HepG2 (cell line): ENCODE data around the gene GALNT18.

Source experiments
- CTCF ChIP-seq: sonication (generic); formaldehyde crosslinking; IDR thresholded peaks from 2 replicates; pipeline ENCODE4 v1.5.0; 2020; ENCODE audit warnings: mild to moderate bottlenecking, missing genetic modification reagents, moderate library complexity
- ESRRA ChIP-seq: sonication (generic); formaldehyde crosslinking; IDR thresholded peaks from 2 replicates; pipeline ENCODE4 v1.5.1; 2020; ENCODE audit warnings: mild to moderate bottlenecking, low read depth, missing genetic modification reagents
- EZH2 ChIP-seq: conservative IDR thresholded peaks from 2 replicates; pipeline ENCODE4 v1.6.1; 2012; ENCODE audit warnings: mild to moderate bottlenecking, low read depth, low read length, moderate library complexity
- LCORL ChIP-seq, 2 experiments: fragments of 450-650 bp in 1 of 2; sonication (generic) in 1 of 2; formaldehyde crosslinking in 1 of 2; IDR thresholded peaks; 2 replicates each; pipeline versions ENCODE4 v1.5.0 to v1.6.1; 2017 to 2020; ENCODE audit warnings: antibody characterized with exemption in 1 of 2, missing genetic modification reagents in 1 of 2
- MYC ChIP-seq: sonication (generic); formaldehyde crosslinking; IDR thresholded peaks from 2 replicates; pipeline ENCODE4 v1.9.0; 2021; ENCODE audit warnings: missing genetic modification reagents, borderline replicate concordance
- ZKSCAN1 ChIP-seq: fragments of 150-350 bp; IDR thresholded peaks from 2 replicates; pipeline ENCODE4 v1.6.1; 2014; ENCODE audit warnings: low read length
- ZNF574 ChIP-seq: sonication (generic); formaldehyde crosslinking; IDR thresholded peaks from 2 replicates; pipeline ENCODE4 v1.4.0; 2020; ENCODE audit warnings: missing genetic modification reagents
- ZNF597 ChIP-seq: sonication (generic); formaldehyde crosslinking; IDR thresholded peaks from 2 replicates; pipeline ENCODE4 v1.5.0; 2020; ENCODE audit warnings: missing genetic modification reagents
- TF ChIP-seq, protein P1 (sequence below): sonication (generic); formaldehyde crosslinking; IDR thresholded peaks from 2 replicates; pipeline ENCODE4 v1.4.0; 2020; ENCODE audit warnings: mild to moderate bottlenecking, low read depth, missing genetic modification reagents
- TF ChIP-seq, protein P2 (sequence below): sonication (generic); formaldehyde crosslinking; IDR thresholded peaks from 2 replicates; pipeline ENCODE4 v1.5.1; 2020; ENCODE audit warnings: missing genetic modification reagents, mild to moderate bottlenecking, borderline replicate concordance
- TF ChIP-seq, protein P3 (sequence below): IDR thresholded peaks from 2 replicates; pipeline ENCODE4 v1.6.1; 2012; ENCODE audit warnings: low read depth, low read length, improper control_type of control experiment
- TF ChIP-seq, protein P4 (sequence below): sonication (generic); formaldehyde crosslinking; IDR thresholded peaks from 2 replicates; pipeline ENCODE4 v1.8.0; 2022; ENCODE audit warnings: missing genetic modification reagents, mild to moderate bottlenecking, borderline replicate concordance
- TF ChIP-seq, protein P5 (sequence below): sonication (generic); formaldehyde crosslinking; IDR thresholded peaks from 2 replicates; pipeline ENCODE4 v1.8.0; 2022; ENCODE audit warnings: mild to moderate bottlenecking, missing genetic modification reagents

DNA sequence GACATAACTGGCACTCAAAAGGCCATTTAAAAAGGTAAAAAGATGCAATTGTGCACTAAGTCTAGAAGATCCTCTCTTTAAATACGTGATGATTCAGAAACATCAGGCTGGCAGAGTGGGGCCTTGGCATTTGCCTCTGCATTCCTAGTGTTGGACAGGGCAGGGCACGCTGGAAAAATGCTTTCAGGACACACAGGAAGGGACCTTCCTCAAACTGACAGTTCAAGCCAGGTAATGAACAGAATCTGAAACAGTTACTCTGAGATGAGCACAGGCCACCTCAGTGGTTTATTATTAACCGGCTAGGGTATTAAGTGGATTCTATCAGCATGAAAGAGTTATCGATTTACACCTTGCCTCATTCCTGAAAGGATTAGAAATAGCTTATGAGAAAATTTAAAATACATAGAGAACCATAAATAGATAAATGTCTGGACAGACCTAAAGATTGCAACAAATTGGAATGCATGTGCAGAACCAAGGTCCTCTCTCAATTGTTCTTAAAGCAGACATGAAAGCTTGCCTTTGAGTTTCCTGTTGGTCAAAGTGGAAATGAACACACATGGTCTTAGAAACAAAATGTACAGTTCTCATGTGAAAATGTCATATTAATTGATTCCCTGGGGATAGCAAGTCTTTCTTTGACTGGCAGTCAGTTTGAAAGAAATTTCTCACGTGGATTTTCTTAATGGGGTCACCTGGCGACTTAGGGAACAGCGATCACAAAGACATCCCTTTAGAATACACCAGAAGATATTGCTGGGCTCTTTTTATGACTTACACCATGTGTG is 247.3 kb downstream of the GALNT18 start:
- TF ChIP-seq MYC (CRISPR knock-in tag) (no peak), EZH2 (no peak), ZNF597 (CRISPR knock-in tag) (no peak), ZKSCAN1 (no peak), LCORL (IDR thresholded peaks at IDR 0.05) (no peak), LCORL (CRISPR knock-in tag; IDR thresholded peaks at IDR 0.05) (no peak), ESRRA (CRISPR knock-in tag) (no peak), ZNF574 (CRISPR knock-in tag) (no peak), CTCF (no peak)
- TF ChIP-seq, protein P1, sequence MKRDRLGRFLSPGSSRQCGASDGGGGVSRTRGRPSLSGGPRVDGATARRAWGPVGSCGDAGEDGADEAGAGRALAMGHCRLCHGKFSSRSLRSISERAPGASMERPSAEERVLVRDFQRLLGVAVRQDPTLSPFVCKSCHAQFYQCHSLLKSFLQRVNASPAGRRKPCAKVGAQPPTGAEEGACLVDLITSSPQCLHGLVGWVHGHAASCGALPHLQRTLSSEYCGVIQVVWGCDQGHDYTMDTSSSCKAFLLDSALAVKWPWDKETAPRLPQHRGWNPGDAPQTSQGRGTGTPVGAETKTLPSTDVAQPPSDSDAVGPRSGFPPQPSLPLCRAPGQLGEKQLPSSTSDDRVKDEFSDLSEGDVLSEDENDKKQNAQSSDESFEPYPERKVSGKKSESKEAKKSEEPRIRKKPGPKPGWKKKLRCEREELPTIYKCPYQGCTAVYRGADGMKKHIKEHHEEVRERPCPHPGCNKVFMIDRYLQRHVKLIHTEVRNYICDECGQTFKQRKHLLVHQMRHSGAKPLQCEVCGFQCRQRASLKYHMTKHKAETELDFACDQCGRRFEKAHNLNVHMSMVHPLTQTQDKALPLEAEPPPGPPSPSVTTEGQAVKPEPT (CRISPR knock-in tag): no peak
- TF ChIP-seq, protein P2, sequence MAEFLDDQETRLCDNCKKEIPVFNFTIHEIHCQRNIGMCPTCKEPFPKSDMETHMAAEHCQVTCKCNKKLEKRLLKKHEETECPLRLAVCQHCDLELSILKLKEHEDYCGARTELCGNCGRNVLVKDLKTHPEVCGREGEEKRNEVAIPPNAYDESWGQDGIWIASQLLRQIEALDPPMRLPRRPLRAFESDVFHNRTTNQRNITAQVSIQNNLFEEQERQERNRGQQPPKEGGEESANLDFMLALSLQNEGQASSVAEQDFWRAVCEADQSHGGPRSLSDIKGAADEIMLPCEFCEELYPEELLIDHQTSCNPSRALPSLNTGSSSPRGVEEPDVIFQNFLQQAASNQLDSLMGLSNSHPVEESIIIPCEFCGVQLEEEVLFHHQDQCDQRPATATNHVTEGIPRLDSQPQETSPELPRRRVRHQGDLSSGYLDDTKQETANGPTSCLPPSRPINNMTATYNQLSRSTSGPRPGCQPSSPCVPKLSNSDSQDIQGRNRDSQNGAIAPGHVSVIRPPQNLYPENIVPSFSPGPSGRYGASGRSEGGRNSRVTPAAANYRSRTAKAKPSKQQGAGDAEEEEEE (CRISPR knock-in tag): no peak
- TF ChIP-seq, protein P3, sequence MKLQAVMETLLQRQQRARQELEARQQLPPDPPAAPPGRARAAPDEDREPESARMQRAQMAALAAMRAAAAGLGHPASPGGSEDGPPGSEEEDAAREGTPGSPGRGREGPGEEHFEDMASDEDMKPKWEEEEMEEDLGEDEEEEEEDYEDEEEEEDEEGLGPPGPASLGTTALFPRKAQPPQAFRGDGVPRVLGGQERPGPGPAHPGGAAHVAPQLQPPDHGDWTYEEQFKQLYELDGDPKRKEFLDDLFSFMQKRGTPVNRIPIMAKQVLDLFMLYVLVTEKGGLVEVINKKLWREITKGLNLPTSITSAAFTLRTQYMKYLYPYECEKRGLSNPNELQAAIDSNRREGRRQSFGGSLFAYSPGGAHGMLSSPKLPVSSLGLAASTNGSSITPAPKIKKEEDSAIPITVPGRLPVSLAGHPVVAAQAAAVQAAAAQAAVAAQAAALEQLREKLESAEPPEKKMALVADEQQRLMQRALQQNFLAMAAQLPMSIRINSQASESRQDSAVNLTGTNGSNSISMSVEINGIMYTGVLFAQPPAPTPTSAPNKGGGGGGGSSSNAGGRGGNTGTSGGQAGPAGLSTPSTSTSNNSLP: no peak
- TF ChIP-seq, protein P4, sequence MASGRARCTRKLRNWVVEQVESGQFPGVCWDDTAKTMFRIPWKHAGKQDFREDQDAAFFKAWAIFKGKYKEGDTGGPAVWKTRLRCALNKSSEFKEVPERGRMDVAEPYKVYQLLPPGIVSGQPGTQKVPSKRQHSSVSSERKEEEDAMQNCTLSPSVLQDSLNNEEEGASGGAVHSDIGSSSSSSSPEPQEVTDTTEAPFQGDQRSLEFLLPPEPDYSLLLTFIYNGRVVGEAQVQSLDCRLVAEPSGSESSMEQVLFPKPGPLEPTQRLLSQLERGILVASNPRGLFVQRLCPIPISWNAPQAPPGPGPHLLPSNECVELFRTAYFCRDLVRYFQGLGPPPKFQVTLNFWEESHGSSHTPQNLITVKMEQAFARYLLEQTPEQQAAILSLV: no peak
- TF ChIP-seq, protein P5, sequence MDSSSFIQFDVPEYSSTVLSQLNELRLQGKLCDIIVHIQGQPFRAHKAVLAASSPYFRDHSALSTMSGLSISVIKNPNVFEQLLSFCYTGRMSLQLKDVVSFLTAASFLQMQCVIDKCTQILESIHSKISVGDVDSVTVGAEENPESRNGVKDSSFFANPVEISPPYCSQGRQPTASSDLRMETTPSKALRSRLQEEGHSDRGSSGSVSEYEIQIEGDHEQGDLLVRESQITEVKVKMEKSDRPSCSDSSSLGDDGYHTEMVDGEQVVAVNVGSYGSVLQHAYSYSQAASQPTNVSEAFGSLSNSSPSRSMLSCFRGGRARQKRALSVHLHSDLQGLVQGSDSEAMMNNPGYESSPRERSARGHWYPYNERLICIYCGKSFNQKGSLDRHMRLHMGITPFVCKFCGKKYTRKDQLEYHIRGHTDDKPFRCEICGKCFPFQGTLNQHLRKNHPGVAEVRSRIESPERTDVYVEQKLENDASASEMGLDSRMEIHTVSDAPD (CRISPR knock-in tag): no peak
